HG03139 (cell line): Measurements from ENCODE around the gene RAMAC.
"Not testable (repeated sequence)": the region's sequence is repeated elsewhere in the genome, so short reads cannot be mapped to it uniquely, and the experiment has no call there.

Experiments
- ATAC-seq: cut with Tn5 transposase; IDR thresholded peaks from one replicate; pipeline ENCODE4 v1.9.1; 2021; ENCODE audit not compliant: unreplicated experiment

RAMAC gene

GRCh38 chr15:82966671-82967071 lies 19.3 kb upstream of the RAMAC start:
- ATAC-seq = peak; percentile 69

- ATAC-seq = no peak
Observed at GRCh38 chr15:82968066-82968465, 17.9 kb upstream of the RAMAC start.

GRCh38 chr15:82969353-82969752 lies 16.7 kb upstream of the RAMAC start:
- no peak for ATAC-seq

GRCh38 chr15:82970078-82970686 lies 15.8 kb upstream of the RAMAC start:
- no peak for ATAC-seq

- no peak for ATAC-seq
Observed at GRCh38 chr15:82970696-82971095, 15.3 kb upstream of the RAMAC start.

GRCh38 chr15:82971218-82971984 lies 14.6 kb upstream of the RAMAC start:
- no peak for ATAC-seq

- no peak for ATAC-seq
Observed at GRCh38 chr15:82972990-82973389, 13.0 kb upstream of the RAMAC start.

GRCh38 chr15:82977076-82977475 lies 8.9 kb upstream of the RAMAC start:
- ATAC-seq = no peak

- ATAC-seq = no peak
Observed at GRCh38 chr15:82978438-82978837, 7.6 kb upstream of the RAMAC start.

GRCh38 chr15:82979726-82980125 lies 6.3 kb upstream of the RAMAC start:
- no peak for ATAC-seq

GRCh38 chr15:82980981-82981380 lies 5.0 kb upstream of the RAMAC start:
- no peak for ATAC-seq

- peak; percentile 11 for ATAC-seq
Observed at GRCh38 chr15:82986442-82986780, 401 bp downstream of the RAMAC start.

GRCh38 chr15:82992436-82992998 lies 6.5 kb downstream of the RAMAC start:
- ATAC-seq = no peak

GRCh38 chr15:82993144-82993543 lies 7.1 kb downstream of the RAMAC start:
- ATAC-seq = no peak

GRCh38 chr15:82995076-82995475 lies 9.1 kb downstream of the RAMAC start:
- no peak for ATAC-seq

- ATAC-seq = no peak
Observed at GRCh38 chr15:82995938-82996337, 9.9 kb downstream of the RAMAC start.

GRCh38 chr15:82999426-82999825 lies 13.4 kb downstream of the RAMAC start:
- no peak for ATAC-seq

- ATAC-seq = no peak
Observed at GRCh38 chr15:82999905-83000671, 14.1 kb downstream of the RAMAC start.

- ATAC-seq = not testable (repeated sequence)
Observed at GRCh38 chr15:83000672-83001031, 14.6 kb downstream of the RAMAC start.

- ATAC-seq = peak; percentile 43
Observed at GRCh38 chr15:83010709-83011270, 24.8 kb downstream of the RAMAC start.

- peak; percentile 90 for ATAC-seq
Observed at GRCh38 chr15:83011271-83012075, 25.5 kb downstream of the RAMAC start, which contains the start of gene C15orf40. C15orf40 (minus strand) TSS chr15:83011639; CDS start chr15:83011607, 32 bp downstream.
